HEK293 (cell line): Measurements from ENCODE around the gene DCUN1D2.

ENCODE experiments used
- CTCF ChIA-PET: fragments of 350-600 bp; formaldehyde crosslinking; extraction: SDS; loops from one replicate; lab custom pipeline; 2021; ENCODE audit warnings: antibody characterized with exemption; lab: Yijun Ruan, JAX
- POLR2A ChIA-PET: fragments of 300-600 bp; formaldehyde crosslinking; extraction: SDS; loops from one replicate; lab custom pipeline; 2020; ENCODE audit warnings: antibody characterized with exemption, inconsistent platforms; lab: Yijun Ruan, JAX
- H3K27ac ChIP-seq: fragments of 200-500 bp; sonication (Bioruptor generic); 2 replicates; pipeline ENCODE4 v1.5.1; 2014; ENCODE audit warnings: low read depth, low read length, control low read depth, inconsistent platforms; ENCODE audit errors: extremely low read depth
- H3K36me3 ChIP-seq, 2 experiments: fragments of 200-500 bp in 1 of 2; sonication (Bioruptor generic) in 1 of 2; 1 replicate in 1 of 2; 2 replicates in 1 of 2; pipeline ENCODE4 v1.5.1; 2014 to 2017; ENCODE audit warnings: inconsistent platforms in 2 of 2, low read length in 2 of 2; ENCODE audit not compliant: control insufficient read depth in 2 of 2, insufficient read depth in 1 of 2
- H3K4me1 ChIP-seq: fragments of 200-500 bp; sonication (Bioruptor generic); 2 replicates; pipeline ENCODE4 v1.5.1; 2014; ENCODE audit warnings: mild to moderate bottlenecking, low read length, inconsistent platforms; ENCODE audit not compliant: control insufficient read depth, insufficient read depth
- H3K4me3 ChIP-seq: 2 replicates; pipeline ENCODE4 v1.5.1; 2011; ENCODE audit warnings: low read depth, mild to moderate bottlenecking, control low read depth, low read length, moderate library complexity
- H3K9me3 ChIP-seq: fragments of 200-500 bp; sonication (Bioruptor generic); 2 replicates; pipeline ENCODE4 v1.5.1; 2014; ENCODE audit warnings: low read depth, low read length, inconsistent platforms; ENCODE audit not compliant: control insufficient read depth, insufficient read depth
- HOXC10 ChIP-seq: sonication (generic); formaldehyde crosslinking; IDR thresholded peaks from 2 replicates; pipeline ENCODE4 v1.8.1; 2023; ENCODE audit warnings: mild to moderate bottlenecking, missing genetic modification reagents
- KLF1 ChIP-seq: fragments of 450-650 bp; formaldehyde crosslinking; IDR thresholded peaks from 2 replicates; pipeline ENCODE4 v1.5.1; 2016; ENCODE audit warnings: missing biosample characterization, missing genetic modification characterization
- KLF7 ChIP-seq: fragments of 450-650 bp; formaldehyde crosslinking; IDR thresholded peaks from 2 replicates; pipeline ENCODE4 v1.5.1; 2016; ENCODE audit warnings: missing biosample characterization, missing genetic modification characterization, borderline replicate concordance
- KLF9 ChIP-seq: fragments of 450-650 bp; formaldehyde crosslinking; IDR thresholded peaks from 2 replicates; pipeline ENCODE4 v1.5.1; 2016; ENCODE audit warnings: missing biosample characterization, missing genetic modification characterization, low read depth
- MEIS1 ChIP-seq: sonication (generic); formaldehyde crosslinking; IDR thresholded peaks from 2 replicates; pipeline ENCODE4 v1.8.1; 2022; ENCODE audit warnings: missing genetic modification reagents, mild to moderate bottlenecking, borderline replicate concordance
- SCRT1 ChIP-seq: fragments of 450-650 bp; formaldehyde crosslinking; IDR thresholded peaks from 2 replicates; pipeline ENCODE4 v1.5.1; 2016; ENCODE audit warnings: missing biosample characterization, missing genetic modification characterization, borderline replicate concordance
- ZBTB20 ChIP-seq: fragments of 450-650 bp; formaldehyde crosslinking; IDR thresholded peaks from 2 replicates; pipeline ENCODE4 v1.5.1; 2016; ENCODE audit warnings: missing biosample characterization, missing genetic modification characterization
- ZBTB21 ChIP-seq: fragments of 450-650 bp; formaldehyde crosslinking; IDR thresholded peaks from 2 replicates; pipeline ENCODE4 v1.5.1; 2017; ENCODE audit warnings: missing biosample characterization, missing genetic modification characterization
- ZNF112 ChIP-seq: fragments of 450-650 bp; formaldehyde crosslinking; IDR thresholded peaks from 2 replicates; pipeline ENCODE4 v1.5.0; 2017; ENCODE audit warnings: missing biosample characterization, missing genetic modification characterization
- ZNF114 ChIP-seq: fragments of 450-650 bp; formaldehyde crosslinking; IDR thresholded peaks from 2 replicates; pipeline ENCODE4 v1.5.0; 2017; ENCODE audit warnings: missing biosample characterization, missing genetic modification characterization
- ZNF121 ChIP-seq: fragments of 450-650 bp; formaldehyde crosslinking; IDR thresholded peaks from 2 replicates; pipeline ENCODE4 v1.5.1; 2016; ENCODE audit warnings: missing biosample characterization, missing genetic modification characterization
- ZNF133 ChIP-seq: fragments of 450-650 bp; formaldehyde crosslinking; IDR thresholded peaks from 2 replicates; pipeline ENCODE4 v1.5.1; 2016; ENCODE audit warnings: missing biosample characterization, missing genetic modification characterization
- ZNF140 ChIP-seq: fragments of 450-650 bp; formaldehyde crosslinking; IDR thresholded peaks from 2 replicates; pipeline ENCODE4 v1.5.1; 2016; ENCODE audit warnings: missing biosample characterization, missing genetic modification characterization
- ZNF146 ChIP-seq: fragments of 450-650 bp; formaldehyde crosslinking; IDR thresholded peaks from 2 replicates; pipeline ENCODE4 v1.5.1; 2016; ENCODE audit warnings: missing biosample characterization, missing genetic modification characterization
- ZNF184 ChIP-seq: fragments of 450-650 bp; IDR thresholded peaks from 2 replicates; pipeline ENCODE4 v1.5.1; 2018; ENCODE audit warnings: missing biosample characterization, mild to moderate bottlenecking, missing genetic modification characterization
- ZNF280D ChIP-seq: fragments of 450-650 bp; formaldehyde crosslinking; IDR thresholded peaks from 2 replicates; pipeline ENCODE4 v1.5.1; 2016; ENCODE audit warnings: missing biosample characterization, missing genetic modification characterization
- ZNF354C ChIP-seq: fragments of 450-650 bp; formaldehyde crosslinking; IDR thresholded peaks from 2 replicates; pipeline ENCODE4 v1.5.1; 2016; ENCODE audit warnings: missing biosample characterization, missing genetic modification characterization, low read depth, borderline replicate concordance
- ZNF600 ChIP-seq: fragments of 450-650 bp; formaldehyde crosslinking; IDR thresholded peaks from 2 replicates; pipeline ENCODE4 v1.5.1; 2016; ENCODE audit warnings: missing biosample characterization, missing genetic modification characterization
- ZNF621 ChIP-seq: fragments of 450-650 bp; formaldehyde crosslinking; IDR thresholded peaks from 2 replicates; pipeline ENCODE4 v1.5.1; 2017; ENCODE audit warnings: missing biosample characterization, missing genetic modification characterization
- ZNF639 ChIP-seq: fragments of 450-650 bp; formaldehyde crosslinking; IDR thresholded peaks from 2 replicates; pipeline ENCODE4 v1.5.1; 2016; ENCODE audit warnings: missing biosample characterization, missing genetic modification characterization
- ZNF701 ChIP-seq: fragments of 450-650 bp; formaldehyde crosslinking; IDR thresholded peaks from 2 replicates; pipeline ENCODE4 v1.5.1; 2016; ENCODE audit warnings: missing biosample characterization, missing genetic modification characterization
- ZNF704 ChIP-seq: fragments of 450-650 bp; formaldehyde crosslinking; IDR thresholded peaks from 2 replicates; pipeline ENCODE4 v1.5.1; 2016; ENCODE audit warnings: missing biosample characterization, missing genetic modification characterization
- ZNF76 ChIP-seq: fragments of 450-650 bp; formaldehyde crosslinking; IDR thresholded peaks from 2 replicates; pipeline ENCODE4; 2016; ENCODE audit warnings: low read depth, missing biosample characterization, missing genetic modification characterization, borderline replicate concordance
- ZSCAN4 ChIP-seq: fragments of 450-650 bp; formaldehyde crosslinking; IDR thresholded peaks from 2 replicates; pipeline ENCODE4 v1.5.1; 2017; ENCODE audit warnings: missing biosample characterization, missing genetic modification characterization
- ZXDB ChIP-seq: fragments of 450-650 bp; formaldehyde crosslinking; IDR thresholded peaks from 2 replicates; pipeline ENCODE4 v1.5.1; 2016; ENCODE audit warnings: missing biosample characterization, missing genetic modification characterization

Gene DCUN1D2

DNA sequence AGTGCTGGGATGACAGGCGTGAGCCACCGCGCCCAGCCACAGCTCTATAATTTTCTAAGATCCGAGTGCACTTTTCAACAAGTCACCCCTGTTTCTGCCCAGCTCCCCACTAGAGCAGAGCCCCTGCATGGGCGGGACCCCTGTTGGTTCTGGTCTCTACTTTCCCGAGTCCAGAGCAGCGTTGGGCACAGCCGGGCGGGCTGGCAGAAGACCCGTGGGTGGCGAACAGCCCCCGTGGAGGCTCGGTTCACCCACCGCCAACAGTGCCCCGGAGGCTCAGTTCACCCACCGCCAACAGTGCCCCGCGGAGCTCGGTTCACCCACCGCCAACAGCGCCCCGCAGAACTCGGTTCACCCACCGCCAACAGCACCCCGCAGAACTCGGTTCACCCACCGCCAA lies 78.1 kb downstream of the DCUN1D2 start:
- H3K27ac ChIP-seq, result no peak overlapping the region
- no peak for TF ChIP-seq ZNF704 (tag by site-specific recombination)
- TF ChIP-seq, all 188 proteins: peak for 0
- POLR2A ChIA-PET, result no interaction called here
- Histone ChIP-seq H3K36me3 (no peaks in the 10 kb centered on the region), H3K4me3 (no peak overlapping the region), H3K4me1 (no peaks in the 10 kb centered on the region), H3K9me3 (no peaks in the 10 kb centered on the region)
- CTCF ChIA-PET, result interaction anchor here (0.9 kb wide), 1 partner anchor 40 kb away, joined by 3 read pairs; no protein-coding TSS in a partner anchor

DNA sequence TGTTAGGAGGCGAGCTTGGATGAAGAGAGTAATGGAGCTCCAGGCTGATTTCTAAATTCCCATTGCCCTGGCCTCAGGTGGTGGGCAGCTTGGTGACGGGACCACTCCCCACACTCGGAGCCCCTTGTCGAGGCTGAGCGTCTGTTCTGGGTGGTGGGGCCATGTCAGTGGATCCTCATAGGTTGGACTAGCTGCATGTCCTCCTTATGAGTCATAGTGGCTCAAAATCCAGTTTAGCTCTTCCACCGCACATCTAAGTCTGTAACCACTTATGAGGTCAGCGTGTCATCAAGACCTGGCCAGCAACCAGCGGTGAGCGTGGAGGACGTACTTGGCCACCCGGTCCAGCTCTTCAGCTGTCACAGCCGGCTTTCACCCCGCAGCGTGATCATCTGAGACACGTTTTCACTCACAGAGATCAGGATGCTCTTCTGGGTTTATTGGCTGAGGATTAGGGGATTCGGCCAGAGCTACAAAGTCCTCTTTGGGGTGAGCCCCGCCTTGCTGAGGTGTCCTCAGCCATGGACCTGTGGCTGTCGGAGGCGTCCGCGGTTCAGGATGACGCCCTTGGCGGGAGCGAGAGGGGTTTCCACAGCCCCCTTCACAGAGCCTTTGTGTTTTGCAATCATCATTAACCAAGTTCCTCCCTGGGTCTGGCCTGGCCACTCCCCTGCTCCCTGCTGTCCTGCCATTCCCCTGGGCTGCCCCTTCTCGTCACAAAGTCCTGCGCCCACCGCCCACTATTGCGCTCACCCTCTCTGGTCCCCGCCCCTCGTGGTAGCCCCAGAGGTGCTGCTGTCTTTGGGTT lies 79.1 kb downstream of the DCUN1D2 start:
- Histone ChIP-seq H3K9me3 (no peaks in the 10 kb centered on the region), H3K4me3 (peak overlapping the region; percentile 11), H3K27ac (no peak overlapping the region), H3K4me1 (no peaks in the 10 kb centered on the region), H3K36me3 (no peaks in the 10 kb centered on the region)
- ChIA-PET POLR2A (interaction anchor here (1.0 kb wide), 1 partner anchor 15 kb away, joined by 4 read pairs; no protein-coding TSS in a partner anchor), CTCF (interaction anchor here (0.6 to 1.0 kb wide), 3 partner anchors 18 to 153 kb away, joined by 3 read pairs; no protein-coding TSS in a partner anchor)
- TF ChIP-seq ZNF140 (tag by site-specific recombination), result no peak
- no peak for TF ChIP-seq ZSCAN4 (tag by site-specific recombination)
- TF ChIP-seq ZNF600 (tag by site-specific recombination), result no peak
- TF ChIP-seq KLF7 (tag by site-specific recombination), result no peak
- no peak for TF ChIP-seq ZXDB (tag by site-specific recombination)
- no peak for TF ChIP-seq ZNF701 (tag by site-specific recombination)
- no peak for TF ChIP-seq ZNF114 (tag by site-specific recombination)
- TF ChIP-seq ZNF354C (tag by site-specific recombination), result no peak
- TF ChIP-seq MEIS1 (CRISPR knock-in tag), result no peak
- no peak for TF ChIP-seq ZNF121 (tag by site-specific recombination)
- no peak for TF ChIP-seq ZNF280D (tag by site-specific recombination)
- no peak for TF ChIP-seq ZNF146 (tag by site-specific recombination)
- no peak for TF ChIP-seq ZNF184 (tag by site-specific recombination)
- no peak for TF ChIP-seq ZBTB20 (tag by site-specific recombination)
- no peak for TF ChIP-seq ZNF133 (tag by site-specific recombination)
- TF ChIP-seq ZNF112 (tag by site-specific recombination), result no peak
- no peak for TF ChIP-seq KLF9 (tag by site-specific recombination)
- no peak for TF ChIP-seq HOXC10 (CRISPR knock-in tag)
- no peak for TF ChIP-seq ZNF76 (tag by site-specific recombination)
- TF ChIP-seq ZBTB21 (tag by site-specific recombination), result 0 out of 2 replicates have a peak, but pooled peaks have one; percentile 1
- no peak for TF ChIP-seq SCRT1 (tag by site-specific recombination)
- TF ChIP-seq KLF1 (tag by site-specific recombination), result peak; percentile 22; the same call in 1 of the 2 replicates
- TF ChIP-seq ZNF639 (tag by site-specific recombination), result peak; percentile 4; the same call in 1 of the 2 replicates
- no peak for TF ChIP-seq ZNF621 (tag by site-specific recombination)
